B cell (primary cell): ENCODE results near the gene DSCAML1. TPM values are rescaled to one million over a fixed set of nuclear protein-coding genes. Genes with fewer than 3 reads are reported as not detected.

ENCODE experiments used
- ATAC-seq: fragments of 200-7000 bp; cut with Tn5 transposase; one replicate; pipeline ENCODE4 v1.10.0; 2021; ENCODE audit warnings: low read depth, mild to moderate bottlenecking, moderate number of reproducible peaks, moderate library complexity
- CTCF ChIA-PET: fragments of 350-600 bp; sonication (Branson Sonifier 250); formaldehyde crosslinking; loops from one replicate; lab custom pipeline; 2021; ENCODE audit warnings: antibody characterized with exemption, inconsistent platforms; lab: Charles Lee
- POLR2A ChIA-PET: fragments of 350-600 bp; sonication (Branson Sonifier 250); formaldehyde crosslinking; loops from one replicate; lab custom pipeline; 2021; ENCODE audit warnings: antibody characterized with exemption; lab: Charles Lee
- DNase-seq: peaks from one replicate; pipeline ENCODE4 v3.0.0; 2013
- H2AFZ ChIP-seq: 2 replicates; pipeline ENCODE4 v1.6.1; 2012; ENCODE audit warnings: mild to moderate bottlenecking, low read depth, low read length; ENCODE audit not compliant: insufficient read depth, poor library complexity, severe bottlenecking
- H3K27ac ChIP-seq, 2 donors: 1 replicate in 1 of 2; 2 replicates in 1 of 2; pipeline ENCODE4 v1.5.1; 2012 to 2013; ENCODE audit warnings: low read length in 2 of 2, mild to moderate bottlenecking in 2 of 2, moderate library complexity in 1 of 2
- H3K27me3 ChIP-seq, 4 experiments: fragments of 200-600 bp in 1 of 4; sonication (generic) in 1 of 4; replicated peaks in 1 of 4; 1 replicate in 2 of 4; 2 replicates in 2 of 4; pipeline versions ENCODE4 v1.6.1 to v1.7.0; 2013 to 2016; ENCODE audit warnings: low read length in 3 of 4, mild to moderate bottlenecking in 2 of 4, mixed read lengths in 1 of 4, moderate library complexity in 1 of 4; ENCODE audit not compliant: insufficient read depth in 4 of 4, control insufficient read depth in 3 of 4; ENCODE audit errors: control extremely low read depth in 1 of 4
- H3K36me3 ChIP-seq, 2 experiments: replicated peaks in 1 of 2; 1 replicate in 1 of 2; 2 replicates in 1 of 2; pipeline versions ENCODE4 v1.6.1 to v1.7.1; 2013; ENCODE audit warnings: low read length in 1 of 2; ENCODE audit not compliant: insufficient read depth in 2 of 2, control insufficient read depth in 1 of 2; ENCODE audit errors: control extremely low read depth in 1 of 2, extremely low read depth in 1 of 2
- H3K4me1 ChIP-seq, 2 donors: fragments of 200-600 bp in 1 of 2; sonication (generic) in 1 of 2; 1 replicate in 1 of 2; 2 replicates in 1 of 2; pipeline versions ENCODE4 v1.5.1 to v1.6.1; 2013 to 2017; ENCODE audit warnings: low read length in 2 of 2; ENCODE audit not compliant: control insufficient read depth in 2 of 2, insufficient read depth in 2 of 2
- H3K4me2 ChIP-seq: replicated peaks from 2 replicates; pipeline ENCODE3; 2012; ENCODE audit warnings: mild to moderate bottlenecking, low read depth, low read length; ENCODE audit not compliant: poor library complexity, severe bottlenecking
- H3K4me3 ChIP-seq, 5 experiments: fragments of 200-600 bp in 1 of 5; sonication (generic) in 1 of 5; 1 replicate in 3 of 5; 2 replicates in 2 of 5; pipeline versions ENCODE4 v1.5.1 to v1.7.0; 2011 to 2016; ENCODE audit warnings: low read length in 4 of 5, mild to moderate bottlenecking in 4 of 5, low read depth in 2 of 5, control low read depth in 1 of 5, moderate library complexity in 1 of 5; ENCODE audit not compliant: insufficient read depth in 1 of 5; ENCODE audit errors: control extremely low read depth in 1 of 5, extremely low read depth in 1 of 5
- H3K79me2 ChIP-seq: fragments of 200-600 bp; sonication (generic); one replicate; pipeline ENCODE4 v1.6.0; 2016; ENCODE audit warnings: low read length; ENCODE audit not compliant: control insufficient read depth, insufficient read depth
- H3K9ac ChIP-seq: fragments of 200-600 bp; sonication (generic); 2 replicates; pipeline ENCODE4 v1.6.1; 2017; ENCODE audit warnings: mild to moderate bottlenecking, low read length, moderate library complexity
- H3K9me3 ChIP-seq, 3 donors: one replicate each; pipeline versions ENCODE4 v1.6.1 to v1.7.1; 2013; ENCODE audit warnings: low read length in 2 of 3; ENCODE audit not compliant: control insufficient read depth in 2 of 3, insufficient read depth in 1 of 3; ENCODE audit errors: control extremely low read depth in 1 of 3
- H4K20me1 ChIP-seq: 2 replicates; pipeline ENCODE4 v1.6.0; 2012; ENCODE audit warnings: mild to moderate bottlenecking, low read length; ENCODE audit not compliant: insufficient read depth, control insufficient read depth, poor library complexity, severe bottlenecking
- H3K27ac Mint-ChIP-seq: one replicate; pipeline ENCODE4 v1.8.0; 2021; ENCODE audit warnings: mixed read lengths
- H3K27me3 Mint-ChIP-seq: one replicate; pipeline ENCODE4 v1.8.0; 2021; ENCODE audit warnings: mixed read lengths
- H3K4me1 Mint-ChIP-seq: one replicate; pipeline ENCODE4 v1.8.0; 2021; ENCODE audit warnings: mixed read lengths
- H3K4me3 Mint-ChIP-seq: one replicate; pipeline ENCODE4 v1.8.0; 2021; ENCODE audit warnings: mixed read lengths
- H3K9me3 Mint-ChIP-seq: one replicate; pipeline ENCODE4 v1.8.0; 2022; ENCODE audit warnings: mixed read lengths; ENCODE audit not compliant: insufficient read depth
- EZH2 ChIP-seq: IDR thresholded peaks from 2 replicates; pipeline ENCODE4 v1.6.1; 2012; ENCODE audit warnings: borderline replicate concordance, low read depth, mild to moderate bottlenecking, moderate library complexity, low read length; ENCODE audit not compliant: insufficient read depth, poor library complexity, severe bottlenecking
- WGBS: methylation state at CpG from one replicate; pipeline ENCODE4 v1.1.5; 2013; ENCODE audit warnings: missing lambda C conversion rate; ENCODE audit not compliant: insufficient coverage; 5-methylcytosine and 5-hydroxymethylcytosine counted together
- intact Hi-C: fragments of 100-400 bp; cut with micrococcal nuclease; formaldehyde crosslinking; loops from one replicate; pipeline ENCODE4 v1.10.0; 2022
- polyA plus RNA-seq: library from polyadenylated mRNA; depleted of rRNA; stranded (reverse); fragments of >200 nt; gene quantifications from 2 replicates; pipeline ENCODE4 v1.2.3, GENCODE V29; 2012
- total RNA-seq, 2 donors: library from RNA; stranded (reverse); fragments of 120-200 nt in 1 of 2; gene quantifications; 1 replicate in 1 of 2; 2 replicates in 1 of 2; pipeline versions ENCODE4 v1.2.3 to v1.2.4, GENCODE V29; 2013 to 2022
- TF ChIP-seq, protein P1 (sequence below): fragments of 200-600 bp; IDR thresholded peaks from one replicate; pipeline ENCODE4 v1.8.0; 2022; ENCODE audit warnings: antibody characterized with exemption, mild to moderate bottlenecking

Gene DSCAML1
- total and polyA plus RNA-seq, 2 donors (not counting 1 experiment from before 2014, with no cell fraction given): 1.2 to 6.2 TPM

DNA sequence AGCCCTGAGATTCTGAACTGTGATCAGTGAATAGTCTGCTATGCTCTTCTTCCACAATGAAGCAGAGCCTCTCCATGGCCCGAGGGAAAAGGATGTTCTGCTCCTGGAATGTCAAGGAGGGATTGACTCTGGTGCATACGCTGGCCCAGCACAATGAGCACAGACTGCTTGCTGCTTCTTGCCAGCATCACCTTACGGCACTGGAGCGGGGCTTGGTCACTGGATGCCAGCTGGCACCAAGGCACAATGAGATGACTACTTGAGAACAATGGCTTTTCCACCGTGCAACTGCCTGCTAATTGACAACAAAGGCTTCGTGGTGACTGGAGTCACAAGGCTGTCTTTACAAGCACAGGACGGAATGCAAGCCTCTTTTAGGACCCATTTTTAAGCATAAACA, 139.2 kb downstream of the DSCAML1 start:
- TF ChIP-seq EZH2: no peak
- TF ChIP-seq, protein P1, sequence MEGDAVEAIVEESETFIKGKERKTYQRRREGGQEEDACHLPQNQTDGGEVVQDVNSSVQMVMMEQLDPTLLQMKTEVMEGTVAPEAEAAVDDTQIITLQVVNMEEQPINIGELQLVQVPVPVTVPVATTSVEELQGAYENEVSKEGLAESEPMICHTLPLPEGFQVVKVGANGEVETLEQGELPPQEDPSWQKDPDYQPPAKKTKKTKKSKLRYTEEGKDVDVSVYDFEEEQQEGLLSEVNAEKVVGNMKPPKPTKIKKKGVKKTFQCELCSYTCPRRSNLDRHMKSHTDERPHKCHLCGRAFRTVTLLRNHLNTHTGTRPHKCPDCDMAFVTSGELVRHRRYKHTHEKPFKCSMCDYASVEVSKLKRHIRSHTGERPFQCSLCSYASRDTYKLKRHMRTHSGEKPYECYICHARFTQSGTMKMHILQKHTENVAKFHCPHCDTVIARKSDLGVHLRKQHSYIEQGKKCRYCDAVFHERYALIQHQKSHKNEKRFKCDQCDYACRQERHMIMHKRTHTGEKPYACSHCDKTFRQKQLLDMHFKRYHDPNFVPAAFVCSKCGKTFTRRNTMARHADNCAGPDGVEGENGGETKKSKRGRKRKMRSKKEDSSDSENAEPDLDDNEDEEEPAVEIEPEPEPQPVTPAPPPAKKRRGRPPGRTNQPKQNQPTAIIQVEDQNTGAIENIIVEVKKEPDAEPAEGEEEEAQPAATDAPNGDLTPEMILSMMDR: no peak
- WGBS: 93% methylated on average over 7 of the region's 7 CpGs
- Histone ChIP-seq H2AFZ (no peak overlapping the region), H3K9me3 (no peaks in the 10 kb centered on the region), H4K20me1 (no peaks in the 10 kb centered on the region), H3K36me3 (no peaks in the 10 kb centered on the region), H3K4me3 (no peak overlapping the region), H3K79me2 (no peaks in the 10 kb centered on the region), H3K27me3 (peaks cover 0 to 3% (median 0%) of the 10 kb centered on the region in 4 experiments), H3K9ac (no peak overlapping the region), H3K4me1 (no peaks in the 10 kb centered on the region), H3K4me2 (no peak overlapping the region), H3K27ac (no peak overlapping the region)
- Mint-ChIP-seq H3K27ac (no peak overlapping the region), H3K9me3 (no peaks in the 10 kb centered on the region), H3K27me3 (peaks cover 3% of the 10 kb centered on the region), H3K4me3 (no peak overlapping the region), H3K4me1 (no peaks in the 10 kb centered on the region)
- intact Hi-C loops: no loop called here
- ATAC-seq (no peak), DNase-seq (no peak)
- ChIA-PET CTCF (no interaction called here), POLR2A (no interaction called here)

DNA sequence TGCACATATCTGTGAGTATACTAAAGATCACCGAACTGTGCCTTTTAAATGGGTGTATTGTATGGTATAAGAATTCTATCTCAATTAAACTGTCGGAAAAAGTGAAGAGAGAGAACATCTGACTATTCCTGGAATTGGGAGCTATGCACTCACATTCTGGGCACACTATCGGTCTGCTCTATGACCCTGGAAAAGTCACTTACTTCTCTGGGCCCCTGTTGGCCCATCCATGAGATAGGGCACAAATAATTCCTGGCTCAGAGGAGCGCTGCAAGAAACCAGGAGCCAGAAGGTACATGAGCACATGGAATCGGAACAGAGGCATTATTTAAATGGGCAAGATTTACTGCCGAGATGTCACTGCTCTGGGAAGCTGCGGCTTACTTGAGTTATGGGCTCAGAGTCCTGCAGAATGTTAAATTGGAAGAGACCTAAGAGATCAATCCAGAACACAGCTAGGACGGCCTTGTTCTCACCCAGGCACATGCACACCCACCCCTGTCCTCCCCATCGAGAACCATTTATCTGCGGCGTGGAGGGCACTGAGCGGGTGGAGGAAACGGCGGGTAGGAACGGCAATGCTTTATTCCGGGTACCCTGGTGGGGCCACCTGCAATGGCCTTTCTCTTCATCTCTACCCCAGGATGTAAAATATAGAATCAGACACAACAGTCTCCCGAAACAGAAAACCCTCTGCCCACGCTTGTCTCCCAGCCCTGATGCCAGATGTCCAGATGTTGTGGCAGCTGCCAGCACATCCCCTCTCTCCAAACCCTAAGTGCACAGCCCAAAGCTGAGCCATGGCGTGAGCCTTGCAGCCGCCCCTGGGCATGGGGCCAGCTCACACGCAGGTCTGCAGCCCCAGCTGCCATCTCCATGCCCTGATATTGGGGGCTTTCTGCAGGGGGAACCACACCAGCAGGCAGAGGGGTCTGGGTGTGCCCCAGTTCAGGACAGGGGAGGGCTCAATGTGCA, 142.4 kb downstream of the DSCAML1 start:
- 94% methylated on average over 20 of the region's 21 CpGs for WGBS
- ChIA-PET CTCF (no interaction called here), POLR2A (no interaction called here)
- TF ChIP-seq, protein P1: no peak
- TF ChIP-seq EZH2: no peak
- intact Hi-C loops: no loop called here
- H3K9me3 ChIP-seq: no peaks in the 10 kb centered on the region
- no peak for DNase-seq
- Mint-ChIP-seq H3K9me3 (no peaks in the 10 kb centered on the region), H3K4me3 (no peak overlapping the region), H3K27me3 (peaks cover 3% of the 10 kb centered on the region), H3K4me1 (no peaks in the 10 kb centered on the region), H3K27ac (no peak overlapping the region)
- H3K4me2 ChIP-seq: no peak overlapping the region
- ATAC-seq: no peak
- H2AFZ ChIP-seq: no peak overlapping the region
- H3K4me3 ChIP-seq: no peak overlapping the region
- no peaks in the 10 kb centered on the region for H3K79me2 ChIP-seq
- no peak overlapping the region for H3K27ac ChIP-seq
- no peaks in the 10 kb centered on the region for H3K4me1 ChIP-seq
- no peaks in the 10 kb centered on the region for H3K36me3 ChIP-seq
- H3K27me3 ChIP-seq: peaks cover 0 to 3% (median 0%) of the 10 kb centered on the region in 4 experiments
- no peak overlapping the region for H3K9ac ChIP-seq
- no peaks in the 10 kb centered on the region for H4K20me1 ChIP-seq
